Measurements from ENCODE around the gene FAU. TPM values are rescaled to one million over a fixed set of nuclear protein-coding genes. Genes with fewer than 3 reads are reported as not detected.

Gene FAU
- total and polyA plus RNA-seq, 10 of the 15 experiments (the other 5 are each of a cell fraction or from before 2014, with no cell fraction given), result 332 to 1,347 (median 990) TPM

DNA sequence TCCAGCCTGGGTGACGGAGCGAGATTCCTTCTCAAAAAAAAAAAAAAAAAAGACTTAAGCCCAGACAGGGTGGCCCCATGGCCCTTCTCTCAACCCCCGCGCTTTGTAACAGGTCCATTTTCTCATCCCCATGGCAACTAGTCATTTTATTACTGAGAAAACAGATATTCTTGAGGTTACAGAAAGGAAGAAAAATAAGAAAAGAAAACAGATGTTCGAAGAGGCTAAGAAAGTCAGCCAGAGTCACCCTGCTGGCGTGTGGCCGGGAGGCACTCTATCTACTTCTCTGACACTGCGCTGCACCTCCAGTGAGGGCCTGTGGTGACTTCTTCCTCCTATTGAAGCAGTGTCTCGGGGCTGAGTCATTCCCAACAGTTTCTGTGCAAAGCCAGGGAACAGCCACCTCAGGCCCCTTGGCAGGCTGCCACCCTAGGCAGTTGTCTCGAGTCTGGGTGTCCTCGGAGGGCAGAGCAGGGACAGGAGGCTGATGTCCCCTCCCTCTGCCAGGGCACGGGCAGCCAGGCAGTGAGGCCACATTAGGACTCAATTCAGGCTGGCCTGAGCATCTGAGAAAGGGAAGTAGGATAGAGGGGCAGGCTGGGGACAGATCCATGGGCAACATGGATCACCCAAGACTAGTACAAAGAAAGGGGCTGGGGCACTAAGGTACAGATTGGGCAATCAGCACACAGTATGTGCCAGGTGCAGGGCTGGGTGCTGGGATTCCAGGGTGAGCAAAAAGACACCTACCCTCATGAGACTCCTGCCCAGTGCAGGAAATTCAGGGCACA, 28.8 kb upstream of the FAU start:
- intact Hi-C loops (cut with micrococcal nuclease; ENCODE audit: unreplicated experiment) (no loop called here), in situ Hi-C loops (cut with MboI) (no loop called here)
- peak overlapping the region; percentile 82 for H3K27ac ChIP-seq (ENCODE audit: control insufficient read depth, insufficient read depth)
- no peaks in the 10 kb centered on the region for H4K20me1 ChIP-seq (ENCODE audit: control insufficient read depth, insufficient read depth)
- peaks cover 29% of the 10 kb centered on the region for H3K4me1 ChIP-seq (ENCODE audit: control insufficient read depth, insufficient read depth, low read length)
- 40% methylated on average over 11 of the region's 12 CpGs for WGBS (ENCODE audit: insufficient coverage, insufficient replicate concordance, low lambda C conversion rate, missing lambda C conversion rate)
- no peak overlapping the region for H3K4me3 ChIP-seq
- H3K27me3 ChIP-seq (replicated peaks in 1 of 2; ENCODE audit: control insufficient read depth in 2 of 2, insufficient read depth in 2 of 2, low read length in 1 of 2), result no peaks in the 10 kb centered on the region; a peak in 1 of 4 replicates
- H3K9ac ChIP-seq (ENCODE audit: control insufficient read depth, insufficient read depth, low read length), result peak overlapping the region; percentile 35
- ChIA-PET POLR2A (no interaction called here), SMC1A (ENCODE audit: uncharacterized antibody, unreplicated experiment) (interaction anchor here (0.6 kb wide), 1 partner anchor 92 kb away, joined by 3 read pairs; no protein-coding TSS in a partner anchor), CTCF (interaction anchor here (0.7 kb wide), 1 partner anchor 187 kb away, joined by 3 read pairs; no protein-coding TSS in a partner anchor), RAD21 (ENCODE audit: unreplicated experiment) (no interaction called here)
- peak overlapping the region; percentile 92 for H2AFZ ChIP-seq (ENCODE audit: control insufficient read depth, low read depth, low read length)
- ATAC-seq, result peak; percentile 83
- peak overlapping the region; percentile 91 for H3K4me2 ChIP-seq (ENCODE audit: control insufficient read depth, insufficient read depth)
- no peaks in the 10 kb centered on the region for H3K79me2 ChIP-seq (ENCODE audit: control insufficient read depth, insufficient read depth, low read length)
- no peaks in the 10 kb centered on the region for H3K36me3 ChIP-seq (ENCODE audit: control insufficient read depth in 2 of 2, insufficient read depth in 2 of 2, low read length in 1 of 2)
- H3K9me3 ChIP-seq (replicated peaks; ENCODE audit: control insufficient read depth, insufficient read depth, low read length), result no peaks in the 10 kb centered on the region
- DNase-seq (ENCODE audit: low read depth, low spot score), result peak; percentile 27
- FAIRE-seq, result peak; percentile 59
- BruUV-seq (replicated peaks), result no TSS peak
- TF ChIP-seq MEF2A (IDR thresholded peaks at IDR 0.05; ENCODE audit: insufficient read depth, low read depth, low read length) (no peak), MEF2B (IDR thresholded peaks at IDR 0.05; ENCODE audit: partially characterized antibody, poor library complexity, severe bottlenecking) (no peak), RCOR1 (conservative IDR thresholded peaks at IDR 0.05; ENCODE audit: low read depth, low read length) (no peak), LARP7 (IDR thresholded peaks at IDR 0.05) (no peak), EED (IDR thresholded peaks at IDR 0.05; ENCODE audit: low read depth) (peak; percentile 83), CHD4 (IDR thresholded peaks at IDR 0.05) (no peak), IKZF2 (IDR thresholded peaks at IDR 0.05) (peak in 1 of 2 experiments; percentile 38; a peak in 1 of 4 replicates), YY1 (IDR thresholded peaks at IDR 0.05; ENCODE audit: low read depth, low read length) (0 out of 2 replicates have a peak, but pooled peaks have one; percentile 5), ZNF217 (IDR thresholded peaks at IDR 0.05) (no peak), HCFC1 (IDR thresholded peaks at IDR 0.05; ENCODE audit: low read length) (no peak), MTA2 (IDR thresholded peaks at IDR 0.05; ENCODE audit: low read depth) (no peak), PAX5 (IDR thresholded peaks at IDR 0.05; ENCODE audit: borderline replicate concordance, low read depth, low read length) (no peak), BCL11A (IDR thresholded peaks at IDR 0.05; ENCODE audit: low read depth, low read length) (no peak), STAT3 (IDR thresholded peaks at IDR 0.05; ENCODE audit: low read depth, low read length) (no peak), DPF2 (IDR thresholded peaks at IDR 0.05) (no peak), POLR2A (IDR thresholded peaks at IDR 0.05; ENCODE audit: low read depth, low read length) (peak; percentile 40; the same call in 1 of the 2 replicates)
- TF ChIP-seq, protein P1, sequence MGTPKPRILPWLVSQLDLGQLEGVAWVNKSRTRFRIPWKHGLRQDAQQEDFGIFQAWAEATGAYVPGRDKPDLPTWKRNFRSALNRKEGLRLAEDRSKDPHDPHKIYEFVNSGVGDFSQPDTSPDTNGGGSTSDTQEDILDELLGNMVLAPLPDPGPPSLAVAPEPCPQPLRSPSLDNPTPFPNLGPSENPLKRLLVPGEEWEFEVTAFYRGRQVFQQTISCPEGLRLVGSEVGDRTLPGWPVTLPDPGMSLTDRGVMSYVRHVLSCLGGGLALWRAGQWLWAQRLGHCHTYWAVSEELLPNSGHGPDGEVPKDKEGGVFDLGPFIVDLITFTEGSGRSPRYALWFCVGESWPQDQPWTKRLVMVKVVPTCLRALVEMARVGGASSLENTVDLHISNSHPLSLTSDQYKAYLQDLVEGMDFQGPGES (IDR thresholded peaks at IDR 0.05), result no peak
- TF ChIP-seq, protein P2, sequence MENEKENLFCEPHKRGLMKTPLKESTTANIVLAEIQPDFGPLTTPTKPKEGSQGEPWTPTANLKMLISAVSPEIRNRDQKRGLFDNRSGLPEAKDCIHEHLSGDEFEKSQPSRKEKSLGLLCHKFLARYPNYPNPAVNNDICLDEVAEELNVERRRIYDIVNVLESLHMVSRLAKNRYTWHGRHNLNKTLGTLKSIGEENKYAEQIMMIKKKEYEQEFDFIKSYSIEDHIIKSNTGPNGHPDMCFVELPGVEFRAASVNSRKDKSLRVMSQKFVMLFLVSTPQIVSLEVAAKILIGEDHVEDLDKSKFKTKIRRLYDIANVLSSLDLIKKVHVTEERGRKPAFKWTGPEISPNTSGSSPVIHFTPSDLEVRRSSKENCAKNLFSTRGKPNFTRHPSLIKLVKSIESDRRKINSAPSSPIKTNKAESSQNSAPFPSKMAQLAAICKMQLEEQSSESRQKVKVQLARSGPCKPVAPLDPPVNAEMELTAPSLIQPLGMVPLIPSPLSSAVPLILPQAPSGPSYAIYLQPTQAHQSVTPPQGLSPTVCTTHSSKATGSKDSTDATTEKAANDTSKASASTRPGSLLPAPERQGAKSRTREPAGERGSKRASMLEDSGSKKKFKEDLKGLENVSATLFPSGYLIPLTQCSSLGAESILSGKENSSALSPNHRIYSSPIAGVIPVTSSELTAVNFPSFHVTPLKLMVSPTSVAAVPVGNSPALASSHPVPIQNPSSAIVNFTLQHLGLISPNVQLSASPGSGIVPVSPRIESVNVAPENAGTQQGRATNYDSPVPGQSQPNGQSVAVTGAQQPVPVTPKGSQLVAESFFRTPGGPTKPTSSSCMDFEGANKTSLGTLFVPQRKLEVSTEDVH (IDR thresholded peaks at IDR 0.05; ENCODE audit: low read depth, partially characterized antibody), result no peak
- TF ChIP-seq, protein P3, sequence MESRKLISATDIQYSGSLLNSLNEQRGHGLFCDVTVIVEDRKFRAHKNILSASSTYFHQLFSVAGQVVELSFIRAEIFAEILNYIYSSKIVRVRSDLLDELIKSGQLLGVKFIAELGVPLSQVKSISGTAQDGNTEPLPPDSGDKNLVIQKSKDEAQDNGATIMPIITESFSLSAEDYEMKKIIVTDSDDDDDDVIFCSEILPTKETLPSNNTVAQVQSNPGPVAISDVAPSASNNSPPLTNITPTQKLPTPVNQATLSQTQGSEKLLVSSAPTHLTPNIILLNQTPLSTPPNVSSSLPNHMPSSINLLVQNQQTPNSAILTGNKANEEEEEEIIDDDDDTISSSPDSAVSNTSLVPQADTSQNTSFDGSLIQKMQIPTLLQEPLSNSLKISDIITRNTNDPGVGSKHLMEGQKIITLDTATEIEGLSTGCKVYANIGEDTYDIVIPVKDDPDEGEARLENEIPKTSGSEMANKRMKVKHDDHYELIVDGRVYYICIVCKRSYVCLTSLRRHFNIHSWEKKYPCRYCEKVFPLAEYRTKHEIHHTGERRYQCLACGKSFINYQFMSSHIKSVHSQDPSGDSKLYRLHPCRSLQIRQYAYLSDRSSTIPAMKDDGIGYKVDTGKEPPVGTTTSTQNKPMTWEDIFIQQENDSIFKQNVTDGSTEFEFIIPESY (IDR thresholded peaks at IDR 0.05), result no peak
- TF ChIP-seq, protein P4, sequence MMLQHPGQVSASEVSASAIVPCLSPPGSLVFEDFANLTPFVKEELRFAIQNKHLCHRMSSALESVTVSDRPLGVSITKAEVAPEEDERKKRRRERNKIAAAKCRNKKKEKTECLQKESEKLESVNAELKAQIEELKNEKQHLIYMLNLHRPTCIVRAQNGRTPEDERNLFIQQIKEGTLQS (IDR thresholded peaks at IDR 0.05; ENCODE audit: borderline replicate concordance, extremely low read depth, low read depth, low read length), result no peak

Measured in GM12878 (cell line).